Measurements from ENCODE around the gene COL5A3. TPM values are rescaled to one million over a fixed set of nuclear protein-coding genes. Genes with fewer than 3 reads are reported as not detected.

Gene COL5A3
- total and polyA plus RNA-seq, 2 of the 13 experiments (the other 11 are each of a cell fraction or from before 2014, with no cell fraction given), result 0.02 TPM; not detected in 1

GRCh38 chr19:10007371-10008183 is 2.7 kb downstream of the COL5A3 start (continued):
- TF ChIP-seq ZMYM2 (CRISPR knock-in tag; IDR thresholded peaks at IDR 0.05), result no peak
- no peak for TF ChIP-seq ZNF142 (CRISPR knock-in tag; IDR thresholded peaks at IDR 0.05)
- TF ChIP-seq ZFP37 (CRISPR knock-in tag; IDR thresholded peaks at IDR 0.05; ENCODE audit: borderline replicate concordance), result no peak
- no peak for TF ChIP-seq MYC (CRISPR knock-in tag; IDR thresholded peaks at IDR 0.05; ENCODE audit: borderline replicate concordance)
- TF ChIP-seq CBX2 (IDR thresholded peaks at IDR 0.05; ENCODE audit: low read depth, low read length), result no peak
- no peak for TF ChIP-seq CBX2 (CRISPR knock-in tag; IDR thresholded peaks at IDR 0.05; ENCODE audit: low read depth)
- TF ChIP-seq ZNF597 (CRISPR knock-in tag; IDR thresholded peaks at IDR 0.05), result no peak
- no peak for TF ChIP-seq ZNF775 (CRISPR knock-in tag; IDR thresholded peaks at IDR 0.05; ENCODE audit: borderline replicate concordance)
- TF ChIP-seq ZNF280B (CRISPR knock-in tag; IDR thresholded peaks at IDR 0.05; ENCODE audit: borderline replicate concordance), result no peak
- no peak for TF ChIP-seq DR1 (CRISPR knock-in tag; IDR thresholded peaks at IDR 0.05)
- TF ChIP-seq ZNF318 (CRISPR knock-in tag; IDR thresholded peaks at IDR 0.05), result no peak
